HG02610 (cell line): ENCODE measurements around the gene SH2D4B.

Experiments
- ATAC-seq: cut with Tn5 transposase; IDR thresholded peaks from one replicate; pipeline ENCODE4 v1.9.1; 2021; ENCODE audit warnings: mild to moderate bottlenecking, moderate library complexity; ENCODE audit not compliant: unreplicated experiment

The SH2D4B gene

DNA sequence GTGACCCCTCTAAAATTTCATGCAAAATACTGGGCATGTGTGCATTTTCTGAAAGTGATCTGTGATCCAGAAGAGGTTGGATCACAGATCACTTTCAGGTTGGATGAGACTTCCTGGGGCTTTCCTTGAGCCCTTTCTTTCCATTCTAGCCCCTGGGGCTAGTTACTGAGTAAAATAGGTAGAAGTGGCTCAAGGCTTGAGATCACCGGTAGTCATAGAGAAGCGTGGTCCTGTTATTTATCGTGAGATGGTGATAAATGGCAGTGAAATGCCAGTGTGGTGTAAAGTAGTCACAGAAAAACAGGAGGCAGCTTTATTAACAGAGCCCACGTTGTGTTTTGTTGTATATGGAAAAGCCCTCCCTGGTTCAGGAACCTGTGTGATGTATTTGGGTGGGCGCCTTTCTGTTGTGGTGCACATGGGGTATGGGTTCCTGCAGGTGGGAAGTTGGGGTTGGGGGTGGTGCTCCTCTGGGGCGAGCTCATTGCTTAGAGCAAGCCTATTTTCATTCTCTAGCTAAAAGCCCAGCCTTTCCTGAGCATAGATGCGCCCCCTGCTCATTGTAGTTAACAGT lies 34.0 kb upstream of the SH2D4B start:
- no peak for ATAC-seq

GRCh38 chr10:80504158-80504811 lies 33.4 kb upstream of the SH2D4B start:
- no peak for ATAC-seq

GRCh38 chr10:80504897-80505465 lies 32.7 kb upstream of the SH2D4B start:
- no peak for ATAC-seq

DNA sequence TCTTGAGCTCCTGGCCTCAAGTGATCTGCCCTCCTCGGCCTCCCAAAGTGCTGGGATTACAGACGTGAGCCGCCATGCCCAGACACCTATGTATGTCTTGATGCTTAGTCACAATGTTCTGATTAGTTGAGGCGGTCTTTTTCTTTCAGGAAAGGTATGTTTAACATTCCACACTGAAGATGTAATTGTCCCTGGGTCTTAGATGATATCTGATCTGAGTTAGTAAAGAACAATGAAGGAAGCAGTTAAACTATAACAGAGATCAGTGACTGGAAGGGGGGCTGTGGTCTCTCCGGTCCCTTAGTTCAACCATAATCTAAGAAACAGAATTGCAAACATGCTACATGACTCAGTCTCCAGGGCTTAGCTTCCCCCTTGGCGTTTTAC lies 31.5 kb upstream of the SH2D4B start:
- ATAC-seq = no peak

DNA sequence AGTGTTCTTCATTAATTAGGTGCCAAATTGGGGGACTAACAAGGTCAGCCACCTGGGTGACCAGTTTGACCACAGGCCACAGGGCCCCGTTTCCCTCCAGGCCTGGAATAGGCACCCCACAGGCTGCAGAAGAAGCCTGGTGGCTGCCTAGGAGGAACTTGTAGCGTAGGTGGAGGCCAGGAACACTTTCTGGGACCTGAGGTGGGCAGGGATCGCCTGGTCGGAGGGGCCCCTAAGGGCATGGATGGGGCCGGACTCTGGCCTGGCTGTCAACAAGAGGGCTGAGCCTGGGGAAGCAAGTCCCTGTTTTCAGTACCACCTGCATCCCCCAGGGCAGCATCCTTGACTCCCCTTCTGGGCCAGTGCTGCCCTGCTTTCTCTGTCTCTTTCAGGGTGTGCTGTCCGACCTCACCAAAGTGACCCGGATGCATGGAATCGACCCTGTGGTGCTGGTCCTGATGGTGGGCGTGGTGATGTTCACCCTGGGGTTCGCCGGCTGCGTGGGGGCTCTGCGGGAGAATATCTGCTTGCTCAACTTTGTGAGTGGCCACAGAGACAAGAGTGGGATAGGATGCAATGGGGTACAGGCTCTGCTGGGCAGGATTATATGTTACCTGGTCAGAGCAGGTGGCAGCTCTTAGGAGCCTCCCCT lies 30.7 kb upstream of the SH2D4B start:
- no peak for ATAC-seq

GRCh38 chr10:80509108-80509402 lies 28.6 kb upstream of the SH2D4B start:
- no peak for ATAC-seq

- ATAC-seq = no peak
Measured at GRCh38 chr10:80509403-80510161, 28.1 kb upstream of the SH2D4B start.

- ATAC-seq = no peak
Measured at GRCh38 chr10:80512031-80512526, 25.6 kb upstream of the SH2D4B start.

DNA sequence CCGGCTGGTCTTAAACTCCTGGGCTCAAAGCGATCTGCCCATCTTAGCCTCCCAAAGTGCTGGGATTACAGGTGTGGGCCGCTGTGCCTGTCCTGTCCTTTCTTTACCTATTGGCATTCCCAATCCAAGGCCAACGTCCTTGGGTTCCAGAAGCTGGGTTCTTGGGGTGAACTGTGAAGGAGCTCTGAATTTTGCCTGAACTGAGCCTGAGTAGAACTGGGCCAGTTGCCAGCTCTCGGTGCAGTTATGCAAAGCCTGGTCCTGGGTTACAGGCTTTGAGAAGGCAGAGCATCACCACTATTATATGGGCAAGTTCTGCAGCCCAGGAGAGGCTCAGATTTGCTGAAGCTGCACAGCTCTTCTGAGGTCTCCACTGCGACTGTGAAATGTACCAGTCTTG lies 24.6 kb upstream of the SH2D4B start:
- no peak for ATAC-seq

DNA sequence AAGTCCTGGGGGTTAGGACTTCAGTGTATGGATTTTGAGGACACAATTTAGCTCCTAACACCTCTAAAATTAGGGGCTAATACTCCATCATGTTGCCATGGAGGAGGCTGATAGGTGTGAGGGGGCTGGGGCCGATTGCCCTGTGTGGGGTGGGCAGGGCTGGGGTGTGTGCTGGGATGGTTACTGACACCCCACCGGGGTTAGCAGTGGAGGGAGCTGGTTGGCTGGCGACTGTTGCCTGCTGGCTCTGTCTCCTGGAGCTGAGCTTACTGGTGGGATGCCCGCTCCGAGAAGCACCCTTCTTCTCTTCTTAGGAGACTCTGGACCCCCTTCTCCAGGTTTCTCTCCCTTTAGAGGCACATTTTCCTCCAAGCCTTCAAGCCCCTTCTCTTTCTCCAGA lies 22.2 kb upstream of the SH2D4B start:
- no peak for ATAC-seq

GRCh38 chr10:80515941-80516340 lies 21.8 kb upstream of the SH2D4B start:
- ATAC-seq = no peak

DNA sequence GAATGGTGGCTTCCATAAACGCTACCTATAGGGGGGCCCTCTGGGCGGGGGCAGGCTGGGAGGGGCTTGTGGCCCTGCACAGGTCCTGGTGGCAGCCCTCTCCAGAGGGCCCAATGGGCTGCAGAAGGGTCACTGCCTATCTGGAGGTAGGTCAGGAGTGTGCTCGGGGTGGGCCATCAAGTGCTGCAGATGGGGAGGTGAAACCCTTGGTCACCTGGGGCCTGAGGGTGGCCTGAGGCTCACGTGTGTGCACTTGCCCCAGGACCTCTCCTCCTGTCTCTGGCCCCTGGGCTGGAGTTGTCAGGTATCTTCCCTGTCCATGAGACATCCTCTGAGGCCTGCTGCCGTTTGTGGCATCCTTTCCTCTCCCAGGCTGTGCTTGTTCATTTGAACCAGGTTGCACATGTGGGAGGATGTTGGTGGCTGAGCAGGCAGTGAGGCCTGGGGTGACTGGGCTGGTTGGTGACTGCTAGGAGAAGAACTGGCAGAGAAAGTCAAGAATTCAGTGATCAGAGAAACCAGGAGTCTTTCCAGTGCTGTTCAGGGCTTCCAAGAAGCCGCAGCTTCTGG lies 21.1 kb upstream of the SH2D4B start:
- no peak for ATAC-seq

- no peak for ATAC-seq
Measured at GRCh38 chr10:80517416-80518142, 20.1 kb upstream of the SH2D4B start.

- ATAC-seq = no peak
Measured at GRCh38 chr10:80518143-80518806, 19.4 kb upstream of the SH2D4B start.

GRCh38 chr10:80518807-80519360 lies 18.8 kb upstream of the SH2D4B start:
- ATAC-seq = no peak

DNA sequence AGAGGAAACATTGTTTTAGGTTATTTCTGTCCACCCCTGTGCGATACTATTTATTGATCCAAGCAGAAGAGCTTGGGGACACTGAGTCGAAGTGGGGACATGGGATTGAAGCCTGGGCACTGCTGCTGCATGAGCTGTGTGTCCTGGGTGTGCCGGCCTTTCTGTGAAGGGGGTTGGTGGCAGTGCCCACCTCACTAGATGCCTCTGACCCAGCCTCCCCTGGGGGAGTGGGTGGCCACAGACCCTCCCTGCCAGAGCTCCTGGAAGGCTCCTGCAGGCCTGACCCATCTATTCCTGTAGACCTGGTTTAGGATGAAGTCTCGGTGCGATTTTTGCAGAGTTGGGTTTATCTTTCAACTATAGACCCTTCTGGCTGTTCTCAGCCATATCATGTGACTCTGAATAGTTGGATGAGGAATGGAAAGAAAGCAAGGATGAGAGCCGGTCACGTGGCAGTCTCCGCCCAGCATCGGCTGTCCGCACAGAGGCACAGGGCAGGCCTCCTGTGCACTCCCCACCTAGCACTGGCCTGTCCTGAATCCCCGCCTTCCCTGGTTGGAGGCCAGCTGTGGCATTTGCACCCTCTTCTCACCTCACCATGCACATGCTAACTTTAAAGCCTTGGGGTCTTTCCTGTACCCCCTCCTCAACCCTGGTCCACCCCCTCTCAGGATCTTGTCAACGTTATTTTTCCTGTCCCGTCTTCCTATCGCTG lies 17.6 kb upstream of the SH2D4B start:
- no peak for ATAC-seq

GRCh38 chr10:80520661-80521470 lies 16.8 kb upstream of the SH2D4B start:
- ATAC-seq = no peak

- ATAC-seq = no peak
Measured at GRCh38 chr10:80522756-80523363, 14.8 kb upstream of the SH2D4B start.
